GM12878 (cell line): ENCODE results near the gene HIGD1C. TPM values are rescaled to one million over a fixed set of nuclear protein-coding genes. Genes with fewer than 3 reads are reported as not detected.

Source experiments
- ATAC-seq: fragments of 200-7000 bp; cut with Tn5 transposase; 3 replicates; pipeline ENCODE4 v1.9.1; 2020; ENCODE audit warnings: mild to moderate bottlenecking, moderate library complexity
- BruUV-seq: library from RNA; stranded (reverse); fragments of 400-500 nt; replicated peaks from 2 replicates; lab custom pipeline; 2021; lab: Mats Ljungman, UMichigan
- CTCF ChIA-PET: fragments of 300-600 bp; sonication (Branson Sonifier 250); formaldehyde crosslinking; extraction: SDS; loops from one replicate; lab custom pipeline; 2021; ENCODE audit warnings: inconsistent platforms; lab: Yijun Ruan, JAX
- POLR2A ChIA-PET: fragments of 350-600 bp; formaldehyde crosslinking; extraction: SDS; loops from one replicate; lab custom pipeline; 2021; ENCODE audit warnings: inconsistent platforms; lab: Charles Lee
- RAD21 ChIA-PET: fragments of 300-600 bp; sonication (Branson Sonifier 250); formaldehyde crosslinking; loops from one replicate; lab custom pipeline; 2023; ENCODE audit warnings: antibody characterized with exemption; ENCODE audit not compliant: unreplicated experiment; lab: Charles Lee
- SMC1A ChIA-PET: fragments of 300-600 bp; sonication (Branson Sonifier 250); formaldehyde crosslinking; loops from one replicate; lab custom pipeline; 2023; ENCODE audit not compliant: unreplicated experiment, uncharacterized antibody; lab: Charles Lee
- DNase-seq: peaks from one replicate; pipeline ENCODE4 v3.0.0-alpha.2; 2011; ENCODE audit warnings: low read depth, low spot score
- FAIRE-seq: peaks from 3 replicates; lab custom pipeline; 2011; peaks lifted over from hg19 to GRCh38; lab: Jason Lieb, UNC
- H2AFZ ChIP-seq: 2 replicates; pipeline ENCODE4 v1.6.0; 2011; ENCODE audit warnings: low read depth, low read length, control low read depth; ENCODE audit not compliant: control insufficient read depth
- H3K27ac ChIP-seq: 2 replicates; pipeline ENCODE4 v1.5.1; 2011; ENCODE audit warnings: control low read depth; ENCODE audit not compliant: control insufficient read depth, insufficient read depth
- H3K27me3 ChIP-seq, 2 experiments: replicated peaks in 1 of 2; 2 replicates each; pipeline versions ENCODE4 v1.6.0 to v1.6.1; 2011; ENCODE audit warnings: low read length in 1 of 2; ENCODE audit not compliant: control insufficient read depth in 2 of 2, insufficient read depth in 2 of 2
- H3K36me3 ChIP-seq, 2 experiments: 2 replicates each; pipeline ENCODE4 v1.5.1; 2011; ENCODE audit warnings: low read length in 1 of 2; ENCODE audit not compliant: control insufficient read depth in 2 of 2, insufficient read depth in 2 of 2
- H3K4me1 ChIP-seq: 2 replicates; pipeline ENCODE4 v1.6.1; 2011; ENCODE audit warnings: mild to moderate bottlenecking, low read length, moderate library complexity, mixed read lengths; ENCODE audit not compliant: control insufficient read depth, insufficient read depth
- H3K4me2 ChIP-seq: 2 replicates; pipeline ENCODE4 v1.6.0; 2011; ENCODE audit warnings: control low read depth; ENCODE audit not compliant: control insufficient read depth, insufficient read depth
- H3K4me3 ChIP-seq: fragments of 200-600 bp; sonication (generic); 2 replicates; pipeline ENCODE4 v1.5.1; 2016
- H3K79me2 ChIP-seq: 2 replicates; pipeline ENCODE4 v1.6.0; 2011; ENCODE audit warnings: low read length; ENCODE audit not compliant: control insufficient read depth, insufficient read depth
- H3K9ac ChIP-seq: 2 replicates; pipeline ENCODE4 v1.8.0; 2011; ENCODE audit warnings: low read length, control low read depth, mixed read lengths; ENCODE audit not compliant: control insufficient read depth, insufficient read depth
- H3K9me3 ChIP-seq: replicated peaks from 3 replicates; pipeline ENCODE4 v1.5.1; 2011; ENCODE audit warnings: mild to moderate bottlenecking, low read length; ENCODE audit not compliant: control insufficient read depth, insufficient read depth
- H4K20me1 ChIP-seq: 2 replicates; pipeline ENCODE4 v1.6.0; 2011; ENCODE audit not compliant: control insufficient read depth, insufficient read depth
- ASH2L ChIP-seq: fragments of 300-600, 200-600 bp; sonication (generic); IDR thresholded peaks from 2 replicates; pipeline ENCODE4 v1.6.1; 2017; ENCODE audit warnings: low read depth, mild to moderate bottlenecking, borderline replicate concordance
- BCLAF1 ChIP-seq: fragments of 450-650 bp; IDR thresholded peaks from 2 replicates; pipeline ENCODE4 v1.6.1; 2017; ENCODE audit warnings: antibody characterized with exemption, mild to moderate bottlenecking, moderate library complexity
- CBX3 ChIP-seq: fragments of 200-600 bp; sonication (generic); IDR thresholded peaks from 2 replicates; pipeline ENCODE4 v1.6.1; 2016; ENCODE audit warnings: low read depth, borderline replicate concordance
- CHD4 ChIP-seq: fragments of 200-600 bp; sonication (generic); IDR thresholded peaks from 2 replicates; pipeline ENCODE4 v1.6.1; 2016; ENCODE audit warnings: mild to moderate bottlenecking
- E2F4 ChIP-seq: IDR thresholded peaks from 2 replicates; pipeline ENCODE4 v1.6.1; 2012; ENCODE audit warnings: low read depth, low read length, improper control_type of control experiment
- KLF5 ChIP-seq: fragments of 450-650 bp; IDR thresholded peaks from 2 replicates; pipeline ENCODE4 v1.6.1; 2014; ENCODE audit warnings: mild to moderate bottlenecking; ENCODE audit not compliant: partially characterized antibody
- NRF1 ChIP-seq: conservative IDR thresholded peaks from 2 replicates; pipeline ENCODE4 v1.6.1; 2011; ENCODE audit warnings: mild to moderate bottlenecking, low read depth, low read length, improper control_type of control experiment
- RB1 ChIP-seq: fragments of 450-650 bp; formaldehyde crosslinking; IDR thresholded peaks from 2 replicates; pipeline ENCODE4 v1.6.1; 2017; ENCODE audit warnings: mild to moderate bottlenecking, borderline replicate concordance
- SMARCA5 ChIP-seq: fragments of 450-650 bp; IDR thresholded peaks from 2 replicates; pipeline ENCODE4 v1.6.1; 2017; ENCODE audit warnings: mild to moderate bottlenecking
- ZBTB33 ChIP-seq: fragments of 450-650 bp; IDR thresholded peaks from 2 replicates; pipeline ENCODE4 v1.6.1; 2017; ENCODE audit warnings: mild to moderate bottlenecking
- WGBS: methylation state at CpG from one replicate; pipeline ENCODE4 v1.1.6; 2016; ENCODE audit warnings: low lambda C conversion rate; ENCODE audit not compliant: insufficient replicate concordance, insufficient coverage; ENCODE audit errors: missing lambda C conversion rate; 5-methylcytosine and 5-hydroxymethylcytosine counted together
- in situ Hi-C: fragments of 300-500 bp; cut with MboI; formaldehyde crosslinking; loops from 9 replicates; pipeline ENCODE4 v1.14.3; 2018; ENCODE audit warnings: mixed read lengths
- intact Hi-C: fragments of 100-400 bp; cut with micrococcal nuclease; formaldehyde crosslinking; loops from one replicate; pipeline ENCODE4 v1.14.2; 2022; ENCODE audit not compliant: unreplicated experiment
- polyA plus RNA-seq, 11 experiments: library from polyadenylated mRNA; depleted of rRNA in 4 of 11; unstranded in 6 of 11; stranded (reverse) in 5 of 11; fragments of >200 nt; fragmentation: Nextera tagmentation in 4 of 11; fragmentation: Illumina TruSeq in 1 of 11; extraction: Ambion mirVana in 4 of 11; extraction: Trizol in 1 of 11; gene quantifications; 1 replicate in 1 of 11; 2 replicates in 10 of 11; pipeline versions ENCODE4 v1.2.1 to v1.2.3, GENCODE V29; 2011 to 2016; ENCODE audit warnings: inconsistent platforms in 2 of 11, missing spikeins in 2 of 11, low read depth in 1 of 11
- total RNA-seq, 4 experiments: library from RNA; depleted of rRNA in 3 of 4; stranded (reverse); fragments of >200 nt in 3 of 4; fragmentation: Illumina TruSeq in 1 of 4; extraction: Trizol in 1 of 4; gene quantifications; 2 replicates each; pipeline versions ENCODE4 v1.2.1 to v1.2.3, GENCODE V29; 2013 to 2021

HIGD1C gene
- total and polyA plus RNA-seq, 10 of the 15 experiments (the other 5 are each of a cell fraction or from before 2014, with no cell fraction given): not detected

GRCh38 chr12:50981319-50982239, 29.2 kb downstream of the HIGD1C start:
- H3K79me2 ChIP-seq: no peaks in the 10 kb centered on the region
- no peaks in the 10 kb centered on the region for H3K36me3 ChIP-seq
- H3K27me3 ChIP-seq: no peaks in the 10 kb centered on the region
- H3K4me2 ChIP-seq: no peak overlapping the region
- H3K27ac ChIP-seq: no peak overlapping the region
- peaks cover 16% of the 10 kb centered on the region for H3K4me1 ChIP-seq
- no peak overlapping the region for H2AFZ ChIP-seq
- 76% methylated on average over 6 of the region's 6 CpGs for WGBS
- intact Hi-C loops (no loop called here), in situ Hi-C loops (no loop called here)
- ATAC-seq (no peak), DNase-seq (no peak), FAIRE-seq (no peak)
- H3K9me3 ChIP-seq: no peaks in the 10 kb centered on the region
- POLR2A ChIA-PET: no interaction called here
- BruUV-seq: no TSS peak
- CTCF ChIA-PET: interaction anchor here (0.7 to 4.4 kb wide), 6 partner anchors 8 to 359 kb away, joined by 3 to 23 read pairs (median 4); no protein-coding TSS in a partner anchor
- SMC1A ChIA-PET: interaction anchor here (1.1 to 2.1 kb wide), 2 partner anchors 28 to 216 kb away, joined by 3 to 5 read pairs; no protein-coding TSS in a partner anchor
- RAD21 ChIA-PET: interaction anchor here (0.9 kb wide), 1 partner anchor 156 kb away, joined by 5 read pairs; no protein-coding TSS in a partner anchor
- H3K9ac ChIP-seq: no peak overlapping the region
- TF ChIP-seq RB1 (no peak), ASH2L (no peak), E2F4 (no peak), CHD4 (no peak), KLF5 (no peak), CBX3 (no peak), ZBTB33 (no peak), NRF1 (no peak), SMARCA5 (no peak), BCLAF1 (no peak)
- no peaks in the 10 kb centered on the region for H4K20me1 ChIP-seq
- H3K4me3 ChIP-seq: no peak overlapping the region
